Hindlimb muscle (tissue), 1 donor: ENCODE data around the gene EME2. TPM values are rescaled to one million over a fixed set of nuclear protein-coding genes. Genes with fewer than 3 reads are reported as not detected.

ENCODE experiments used
- DNase-seq: peaks from one replicate; pipeline ENCODE4 v3.0.0-alpha.2; 2013
- polyA plus RNA-seq: library from polyadenylated mRNA; unstranded; fragments of 120-200 nt; gene quantifications from one replicate; pipeline ENCODE4 v1.2.1, GENCODE V29; 2013; ENCODE audit not compliant: insufficient read length

EME2 gene
- polyA plus RNA-seq, 1 donor: 7.2 TPM

DNA sequence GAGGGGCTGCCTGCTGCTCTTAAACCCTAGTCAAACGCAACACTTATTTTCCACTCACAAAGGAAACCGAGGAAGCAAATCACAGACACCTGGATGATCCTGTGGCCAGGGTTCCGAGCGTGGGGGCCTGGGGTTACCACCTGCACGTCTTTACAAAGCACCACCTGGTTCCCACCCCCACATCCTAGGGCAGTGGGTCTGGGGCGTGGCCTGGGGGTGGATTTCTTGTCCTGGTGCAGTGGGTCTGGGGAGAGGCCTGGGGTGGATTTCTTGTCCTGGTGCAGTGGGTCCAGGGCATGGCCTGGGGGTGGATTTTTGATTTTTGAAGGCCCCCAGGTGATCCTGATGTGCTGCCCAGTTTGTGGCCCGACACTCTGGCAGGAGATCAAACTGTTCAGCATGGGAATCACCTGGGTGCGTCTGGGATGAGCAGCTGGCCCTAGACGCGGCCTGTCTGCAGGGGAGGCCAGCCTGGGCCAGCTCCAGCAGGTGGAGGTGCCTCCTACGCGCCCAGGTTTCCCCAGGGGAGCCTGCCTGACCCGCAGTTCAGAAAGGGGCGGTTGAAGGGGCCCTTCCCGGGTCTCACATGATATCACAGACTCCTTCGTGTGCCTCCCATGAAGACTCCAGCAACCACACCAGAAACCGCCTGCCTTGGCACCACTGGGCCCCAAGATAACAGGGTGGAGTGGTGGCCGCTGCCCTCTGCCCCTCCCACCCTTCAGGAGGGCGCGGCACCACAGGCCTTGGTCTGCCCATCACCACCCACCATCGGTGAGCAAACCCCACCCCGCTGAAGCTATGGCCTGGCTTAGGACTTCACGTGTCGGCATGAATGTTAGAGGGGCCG is 47.7 kb downstream of the EME2 start:
- no peak for DNase-seq

DNA sequence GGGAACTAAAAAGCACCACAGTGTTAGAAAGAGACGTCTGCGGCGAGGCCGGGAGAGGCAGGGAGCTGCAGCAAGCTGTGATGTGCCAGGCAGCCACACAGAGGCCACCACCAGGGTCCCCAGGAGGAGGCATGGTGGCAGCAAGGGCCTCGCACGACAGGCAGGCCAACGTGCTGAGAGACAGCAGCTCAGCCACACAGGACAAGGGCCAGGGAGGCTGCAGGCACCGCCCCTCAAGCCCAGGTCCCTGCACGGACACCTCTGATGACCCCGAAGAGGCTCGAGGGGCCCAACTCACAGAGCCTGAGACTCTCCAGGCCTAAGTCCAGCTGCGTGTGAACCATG is 48.3 kb downstream of the EME2 start:
- no peak for DNase-seq

DNA sequence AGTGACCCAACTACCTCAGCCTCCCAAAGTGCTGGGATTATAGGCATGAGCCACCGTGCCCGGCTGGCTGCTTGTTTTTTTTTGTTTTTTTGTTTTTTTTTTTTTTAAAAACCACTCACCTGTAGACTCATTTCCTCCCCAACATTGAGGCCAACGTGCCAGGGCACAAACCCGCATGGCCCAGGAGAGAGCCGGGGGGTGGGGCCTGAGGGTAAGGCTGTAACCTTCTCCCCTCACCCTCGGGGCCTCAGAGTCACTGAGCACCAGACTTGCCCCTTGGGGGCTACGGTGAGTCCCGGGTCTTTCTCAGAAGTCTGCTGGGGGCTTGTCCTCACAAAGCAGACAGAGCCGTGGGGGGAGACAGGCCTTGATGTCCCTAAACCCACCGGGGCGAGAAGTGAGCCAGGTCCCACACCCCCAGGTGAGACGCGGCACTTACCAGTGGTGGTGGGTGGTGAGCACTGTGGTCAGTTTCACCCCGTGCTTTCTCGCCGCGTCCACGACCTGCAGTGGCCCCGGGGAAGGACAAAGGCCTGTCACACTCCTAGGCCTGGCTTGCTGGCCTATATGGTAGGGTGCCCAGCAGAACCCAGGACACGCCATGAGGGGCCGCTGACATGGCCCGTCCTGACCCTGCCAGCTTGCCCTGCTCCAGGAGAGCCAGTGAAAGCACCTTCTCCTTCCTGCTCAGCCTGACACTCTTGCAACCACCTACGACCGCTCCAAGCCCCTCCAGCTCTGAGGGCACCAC is 49.4 kb downstream of the EME2 start:
- no peak for DNase-seq

DNA sequence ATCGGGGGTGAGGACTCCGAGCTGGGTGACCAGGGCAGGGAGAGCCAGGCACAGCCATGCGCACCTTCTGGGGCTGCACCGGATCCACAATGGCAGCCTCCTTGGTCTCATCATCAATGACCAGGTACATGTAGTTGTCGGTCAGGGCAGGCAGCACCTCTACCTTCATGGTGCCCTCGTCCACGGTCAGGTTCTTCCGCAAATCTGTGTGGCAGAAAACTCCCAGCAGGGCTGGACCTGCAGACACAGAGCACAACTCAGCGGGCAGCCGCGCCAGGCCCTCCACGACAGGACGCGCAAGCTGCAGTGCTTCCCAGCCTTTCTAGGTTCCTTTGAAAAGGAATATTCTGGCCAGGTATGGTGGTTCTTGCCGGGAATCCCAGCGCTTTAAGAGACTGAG is 50.2 kb downstream of the EME2 start:
- DNase-seq: no peak

DNA sequence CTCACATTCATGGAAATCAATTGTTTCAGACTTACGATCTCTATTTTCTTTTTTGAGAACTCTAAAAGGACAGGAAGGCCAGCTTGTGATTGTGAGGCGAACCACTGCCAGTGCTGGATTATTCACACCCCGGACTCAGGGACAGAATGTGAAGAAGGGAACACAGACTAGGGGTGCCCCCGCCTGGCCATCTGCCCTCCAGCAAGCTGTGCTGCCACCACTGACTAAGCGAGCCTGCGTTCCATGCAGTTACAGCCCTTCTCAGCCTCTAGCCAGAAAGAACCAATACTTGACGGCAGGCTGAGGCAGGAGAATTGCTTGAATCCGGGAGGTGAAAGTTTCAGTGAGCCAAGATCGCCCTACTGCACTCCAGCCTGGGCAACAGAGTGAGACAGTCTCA is 51.2 kb downstream of the EME2 start:
- DNase-seq: no peak

DNA sequence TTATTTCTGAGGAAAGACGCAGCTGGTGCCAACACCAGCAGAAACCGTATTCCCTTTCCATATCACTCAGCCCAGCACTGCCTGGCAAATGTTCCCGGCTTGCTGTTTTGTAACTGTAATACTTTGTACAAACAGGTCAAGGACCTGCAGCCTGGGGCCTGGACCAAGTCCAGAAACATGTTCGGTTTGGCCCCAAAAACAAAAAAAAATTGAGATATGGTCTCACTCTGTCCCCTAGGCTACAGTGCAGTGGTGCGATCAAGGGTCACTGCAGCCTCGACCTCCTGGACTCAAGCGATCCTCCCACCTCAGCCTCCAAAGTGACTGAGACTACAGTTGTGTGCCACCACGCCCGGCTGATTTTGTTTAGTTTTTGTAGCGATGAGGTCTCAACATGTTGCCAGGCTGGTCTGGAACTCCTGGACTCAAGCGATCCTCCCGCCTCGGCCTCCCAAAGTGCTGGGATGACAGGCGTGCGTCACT is 52.8 kb downstream of the EME2 start:
- DNase-seq: no peak

Other genes with a start within 250 kb of the EME2 start
- gene TMEM204, start 239.1 kb upstream of the EME2 start, polyA plus RNA-seq: 16.2 TPM
- gene IFT140, start 160.7 kb upstream of the EME2 start, polyA plus RNA-seq: 11.7 TPM
- gene CRAMP1, start 160.4 kb upstream of the EME2 start, polyA plus RNA-seq: 18.5 TPM
- 41.4 TPM for gene JPT2, start 94.5 kb upstream of the EME2 start, polyA plus RNA-seq
- 55.3 TPM for gene MAPK8IP3, start 66.6 kb upstream of the EME2 start, polyA plus RNA-seq
- gene NME3, start 1.3 kb upstream of the EME2 start, polyA plus RNA-seq: 22.8 TPM
- 45.8 TPM for gene MRPS34, start 324 bp downstream of the EME2 start, polyA plus RNA-seq
- gene SPSB3, start 9.8 kb downstream of the EME2 start, polyA plus RNA-seq: 30.5 TPM
- 48.7 TPM for gene NUBP2, start 10.2 kb downstream of the EME2 start, polyA plus RNA-seq
- 0.52 TPM for gene IGFALS, start 20.9 kb downstream of the EME2 start, polyA plus RNA-seq
- 44.7 TPM for gene HAGH, start 54.0 kb downstream of the EME2 start, polyA plus RNA-seq
- gene FAHD1, start 54.4 kb downstream of the EME2 start, polyA plus RNA-seq: 21.2 TPM
- 0.26 TPM for gene MEIOB, start 99.4 kb downstream of the EME2 start, polyA plus RNA-seq
- gene HS3ST6, start 145.6 kb downstream of the EME2 start, polyA plus RNA-seq: 0.21 TPM
- 39.0 TPM for gene MSRB1, start 170.4 kb downstream of the EME2 start, polyA plus RNA-seq
- 72.5 TPM for gene RPL3L, start 181.9 kb downstream of the EME2 start, polyA plus RNA-seq
- gene NDUFB10, start 186.7 kb downstream of the EME2 start, polyA plus RNA-seq: 145 TPM
- gene RPS2, start 192.0 kb downstream of the EME2 start, polyA plus RNA-seq: 3,719 TPM
- gene RNF151, start 194.0 kb downstream of the EME2 start, polyA plus RNA-seq: not detected
- 34.3 TPM for gene TBL3, start 199.2 kb downstream of the EME2 start, polyA plus RNA-seq
- gene NOXO1, start 208.7 kb downstream of the EME2 start, polyA plus RNA-seq: 1.3 TPM
- 20.2 TPM for gene GFER, start 211.4 kb downstream of the EME2 start, polyA plus RNA-seq
- gene SYNGR3, start 217.2 kb downstream of the EME2 start, polyA plus RNA-seq: 2.1 TPM
- gene ZNF598, start 237.0 kb downstream of the EME2 start, polyA plus RNA-seq: 32.1 TPM
- 0.72 TPM for gene NPW, start 247.0 kb downstream of the EME2 start, polyA plus RNA-seq